Coronary artery (tissue), 2 donors: ENCODE results near the gene ABI2.
"Not testable (repeated sequence)": the region's sequence is repeated elsewhere in the genome, so short reads cannot be mapped to it uniquely, and the experiment has no call there.

Source experiments
- DNase-seq: peaks from one replicate; pipeline ENCODE4 v3.0.0-alpha.2; 2017; ENCODE audit warnings: low spot score
- H3K27ac ChIP-seq, 2 donors: fragments of 200-600 bp; sonication (generic); one replicate each; pipeline ENCODE4 v1.5.1; 2016 to 2019
- H3K4me3 ChIP-seq: fragments of 200-600 bp; sonication (generic); 2 replicates; pipeline ENCODE4 v1.5.1; 2016; ENCODE audit warnings: mild to moderate bottlenecking, moderate library complexity
- TF ChIP-seq, protein P1 (sequence below): fragments of 200-600 bp; sonication (generic); IDR thresholded peaks from one replicate; pipeline ENCODE4 v1.5.1; 2019; ENCODE audit warnings: antibody characterized with exemption

Gene ABI2

GRCh38 chr2:203327901-203328759, at the start of gene ABI2:
Gene ABI2 (plus strand): TSS chr2:203328394. CDS start chr2:203328515, 121 bp downstream.
- Histone ChIP-seq H3K27ac (peak within 1 kb of the TSS; percentile 76 to 88), H3K4me3 (peak within 1 kb of the TSS; percentile 96)
- peak; percentile 84 for DNase-seq
- TF ChIP-seq, protein P1, sequence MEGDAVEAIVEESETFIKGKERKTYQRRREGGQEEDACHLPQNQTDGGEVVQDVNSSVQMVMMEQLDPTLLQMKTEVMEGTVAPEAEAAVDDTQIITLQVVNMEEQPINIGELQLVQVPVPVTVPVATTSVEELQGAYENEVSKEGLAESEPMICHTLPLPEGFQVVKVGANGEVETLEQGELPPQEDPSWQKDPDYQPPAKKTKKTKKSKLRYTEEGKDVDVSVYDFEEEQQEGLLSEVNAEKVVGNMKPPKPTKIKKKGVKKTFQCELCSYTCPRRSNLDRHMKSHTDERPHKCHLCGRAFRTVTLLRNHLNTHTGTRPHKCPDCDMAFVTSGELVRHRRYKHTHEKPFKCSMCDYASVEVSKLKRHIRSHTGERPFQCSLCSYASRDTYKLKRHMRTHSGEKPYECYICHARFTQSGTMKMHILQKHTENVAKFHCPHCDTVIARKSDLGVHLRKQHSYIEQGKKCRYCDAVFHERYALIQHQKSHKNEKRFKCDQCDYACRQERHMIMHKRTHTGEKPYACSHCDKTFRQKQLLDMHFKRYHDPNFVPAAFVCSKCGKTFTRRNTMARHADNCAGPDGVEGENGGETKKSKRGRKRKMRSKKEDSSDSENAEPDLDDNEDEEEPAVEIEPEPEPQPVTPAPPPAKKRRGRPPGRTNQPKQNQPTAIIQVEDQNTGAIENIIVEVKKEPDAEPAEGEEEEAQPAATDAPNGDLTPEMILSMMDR, result no peak

DNA sequence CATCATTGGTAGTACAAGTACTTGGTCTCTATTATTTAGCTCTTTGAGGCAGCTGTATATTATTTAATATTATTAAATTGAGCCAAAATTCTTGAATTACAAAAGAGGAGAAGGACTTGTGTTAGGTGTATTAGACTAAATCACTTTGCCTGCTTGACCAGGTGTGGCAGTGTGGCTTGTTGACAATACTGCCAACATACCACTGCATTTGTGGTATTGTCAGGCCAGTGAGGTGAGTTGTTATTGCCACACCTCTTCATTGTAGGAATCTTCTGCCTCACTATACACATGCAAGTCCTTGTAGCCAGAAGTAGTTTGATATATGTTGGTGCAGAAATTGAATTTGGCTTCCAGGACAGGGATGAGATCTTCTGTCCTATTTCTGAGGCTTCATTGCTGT, 48.9 kb upstream of the ABI2 start:
- TF ChIP-seq, protein P1, result no peak
- DNase-seq, result no peak
- Histone ChIP-seq H3K4me3 (no peak overlapping the region), H3K27ac (no peak overlapping the region)

DNA sequence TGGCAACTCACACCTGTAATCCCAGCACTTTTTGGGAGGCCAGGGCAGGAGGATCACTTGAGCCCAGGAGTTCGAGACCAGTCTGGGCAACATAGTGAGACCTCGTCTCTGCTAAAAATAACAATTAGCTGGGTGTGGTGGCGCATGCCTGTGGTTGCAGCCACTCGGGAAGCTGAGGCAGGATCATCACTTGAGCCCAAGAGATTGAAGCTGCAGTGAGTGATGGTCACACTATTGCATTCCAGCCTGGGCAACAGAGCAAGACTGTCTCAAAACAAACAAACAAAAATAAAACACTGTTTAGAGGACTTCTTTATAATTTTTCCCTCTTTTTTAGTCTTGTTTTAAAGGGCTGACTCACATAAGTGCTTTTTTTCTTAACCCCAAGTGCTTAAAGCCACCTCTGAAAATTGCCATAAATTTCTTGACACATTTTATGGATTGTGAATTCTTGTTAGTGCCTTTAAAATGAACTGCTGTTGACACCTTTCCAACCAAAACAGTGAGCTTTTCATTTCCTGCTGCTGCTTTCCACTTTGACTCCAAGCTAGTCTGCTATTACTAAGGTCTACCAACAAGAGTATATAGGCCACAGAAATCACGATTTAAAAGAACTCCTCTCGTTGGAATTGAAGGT, 47.6 kb upstream of the ABI2 start:
- Histone ChIP-seq H3K4me3 (no peak overlapping the region), H3K27ac (no peak overlapping the region)
- no peak for DNase-seq
- TF ChIP-seq, protein P1, result no peak

DNA sequence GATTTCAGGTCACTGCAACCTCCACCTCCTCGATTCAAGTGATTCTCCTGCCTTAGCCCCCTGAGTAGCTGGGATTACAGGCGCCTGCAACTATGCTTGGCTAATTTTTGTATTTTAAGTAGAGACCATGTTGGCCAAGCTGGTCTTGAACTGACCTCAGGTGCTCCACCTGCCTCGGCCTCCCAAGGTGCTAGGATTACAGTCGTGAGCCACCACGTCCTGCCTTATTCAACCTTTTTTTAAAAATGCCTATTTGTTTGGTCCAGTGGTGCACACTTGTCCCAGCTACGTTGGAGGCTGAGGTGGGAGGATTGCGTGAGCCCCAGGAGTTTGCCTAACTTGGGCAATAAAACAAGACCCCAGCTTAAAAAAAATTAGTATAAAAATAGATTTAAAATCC, 46.1 kb upstream of the ABI2 start:
- TF ChIP-seq, protein P1, result no peak
- H3K27ac ChIP-seq, result no peak overlapping the region
- DNase-seq, result no peak
- no peak overlapping the region for H3K4me3 ChIP-seq

- no peak for DNase-seq
- TF ChIP-seq, protein P1, result no peak
Measured at GRCh38 chr2:203286532-203286931, 41.7 kb upstream of the ABI2 start.

GRCh38 chr2:203301667-203302066, 26.5 kb upstream of the ABI2 start:
- no peak overlapping the region for H3K4me3 ChIP-seq
- TF ChIP-seq, protein P1, result no peak
- no peak for DNase-seq
- no peak overlapping the region for H3K27ac ChIP-seq

More at GRCh38 chr2:203286532-203286931, 41.7 kb upstream of the ABI2 start:
- H3K27ac ChIP-seq, result no peak overlapping the region
- no peak overlapping the region for H3K4me3 ChIP-seq

DNA sequence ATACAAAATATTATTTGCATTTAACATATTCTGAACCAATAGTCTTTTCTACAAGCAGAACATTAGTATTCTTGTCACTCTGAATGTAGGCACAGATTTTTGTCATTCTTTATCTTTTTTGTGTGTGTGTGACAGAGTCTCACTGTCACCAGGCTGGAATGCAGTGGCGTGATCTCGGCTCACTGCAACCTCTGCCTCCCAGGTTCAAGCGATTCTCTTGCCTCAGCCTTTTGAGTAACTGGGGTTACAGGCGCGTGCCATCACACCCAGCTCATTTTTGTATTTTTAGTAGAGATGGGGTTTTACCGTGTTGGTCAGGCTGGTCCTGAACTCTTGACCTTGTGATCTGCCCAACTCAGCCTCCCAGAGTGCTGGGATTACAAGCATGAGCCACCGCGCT, 25.6 kb upstream of the ABI2 start:
- H3K27ac ChIP-seq, H3K4me3 ChIP-seq, DNase-seq: not testable (repeated sequence)
